A549 (cell line): ENCODE measurements around the gene UBE2E1.

Experiments used
- CTCF ChIP-seq: fragments of >200 bp; sonication (Bioruptor Twin); formaldehyde crosslinking; IDR thresholded peaks from 3 replicates; pipeline ENCODE4 v1.5.1; 2016
- ELK1 ChIP-seq: fragments of 150-350 bp; IDR thresholded peaks from 2 replicates; pipeline ENCODE4 v1.6.1; 2014; ENCODE audit warnings: low read depth, mild to moderate bottlenecking, low read length
- EP300 ChIP-seq, 2 experiments: fragments of >200 bp; sonication (Bioruptor Twin); formaldehyde crosslinking; IDR thresholded peaks; 2 replicates in 1 of 2; 3 replicates in 1 of 2; pipeline ENCODE4 v1.6.1; 2016 to 2017
- KDM5A ChIP-seq: fragments of 200-600 bp; sonication (generic); IDR thresholded peaks from 2 replicates; pipeline ENCODE4 v1.6.1; 2016; ENCODE audit warnings: antibody characterized with exemption, mild to moderate bottlenecking
- PBX3 ChIP-seq: IDR thresholded peaks from 2 replicates; pipeline ENCODE4 v1.6.1; 2012
- POLR2A ChIP-seq: IDR thresholded peaks from 2 replicates; pipeline ENCODE4 v1.6.1; 2012; ENCODE audit warnings: mild to moderate bottlenecking, low read length
- SREBF2 ChIP-seq: fragments of 450-650 bp; IDR thresholded peaks from 2 replicates; pipeline ENCODE4 v1.6.1; 2014; ENCODE audit warnings: mild to moderate bottlenecking, moderate library complexity
- TF ChIP-seq, protein P1 (sequence below): IDR thresholded peaks from 2 replicates; pipeline ENCODE4 v1.6.1; 2012

GRCh38 chr3:23920151-23920655 is 114.4 kb downstream of the UBE2E1 start:
- TF ChIP-seq, protein P1, sequence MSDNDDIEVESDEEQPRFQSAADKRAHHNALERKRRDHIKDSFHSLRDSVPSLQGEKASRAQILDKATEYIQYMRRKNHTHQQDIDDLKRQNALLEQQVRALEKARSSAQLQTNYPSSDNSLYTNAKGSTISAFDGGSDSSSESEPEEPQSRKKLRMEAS, result no peak
- TF ChIP-seq CTCF (no peak), ELK1 (no peak), EP300 (IDR thresholded peaks at IDR 0.05) (no peak), KDM5A (no peak), POLR2A (no peak), PBX3 (no peak), SREBF2 (no peak)
